Retinal pigment epithelial cell (primary cell): ENCODE data around the gene P2RX5.
"Not testable (repeated sequence)": the region's sequence is repeated elsewhere in the genome, so short reads cannot be mapped to it uniquely, and the experiment has no call there.

Experiments used
- DNase-seq: peaks from one replicate; pipeline ENCODE4 v3.0.0-alpha.2; 2010; ENCODE audit warnings: low read depth
- H3K4me3 ChIP-seq: 2 replicates; pipeline ENCODE4 v1.5.1; 2011; ENCODE audit warnings: mild to moderate bottlenecking, low read length, control low read depth, moderate library complexity
- TF ChIP-seq, protein P1 (sequence below): conservative IDR thresholded peaks from 2 replicates; pipeline ENCODE4 v1.5.1; 2011; ENCODE audit warnings: low read depth, low read length, control low read depth, inconsistent platforms

The P2RX5 gene

GRCh38 chr17:3710951-3711383 is 15.0 kb upstream of the P2RX5 start:
- no peak for DNase-seq
- no peak overlapping the region for H3K4me3 ChIP-seq
- TF ChIP-seq, protein P1, sequence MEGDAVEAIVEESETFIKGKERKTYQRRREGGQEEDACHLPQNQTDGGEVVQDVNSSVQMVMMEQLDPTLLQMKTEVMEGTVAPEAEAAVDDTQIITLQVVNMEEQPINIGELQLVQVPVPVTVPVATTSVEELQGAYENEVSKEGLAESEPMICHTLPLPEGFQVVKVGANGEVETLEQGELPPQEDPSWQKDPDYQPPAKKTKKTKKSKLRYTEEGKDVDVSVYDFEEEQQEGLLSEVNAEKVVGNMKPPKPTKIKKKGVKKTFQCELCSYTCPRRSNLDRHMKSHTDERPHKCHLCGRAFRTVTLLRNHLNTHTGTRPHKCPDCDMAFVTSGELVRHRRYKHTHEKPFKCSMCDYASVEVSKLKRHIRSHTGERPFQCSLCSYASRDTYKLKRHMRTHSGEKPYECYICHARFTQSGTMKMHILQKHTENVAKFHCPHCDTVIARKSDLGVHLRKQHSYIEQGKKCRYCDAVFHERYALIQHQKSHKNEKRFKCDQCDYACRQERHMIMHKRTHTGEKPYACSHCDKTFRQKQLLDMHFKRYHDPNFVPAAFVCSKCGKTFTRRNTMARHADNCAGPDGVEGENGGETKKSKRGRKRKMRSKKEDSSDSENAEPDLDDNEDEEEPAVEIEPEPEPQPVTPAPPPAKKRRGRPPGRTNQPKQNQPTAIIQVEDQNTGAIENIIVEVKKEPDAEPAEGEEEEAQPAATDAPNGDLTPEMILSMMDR, result no peak

- TF ChIP-seq, protein P1, result no peak
- no peak for DNase-seq
- no peak overlapping the region for H3K4me3 ChIP-seq
Measured at GRCh38 chr17:3708366-3708765, 12.4 kb upstream of the P2RX5 start.

- DNase-seq, H3K4me3 ChIP-seq: not testable (repeated sequence)
Measured at GRCh38 chr17:3705718-3705984, 9.7 kb upstream of the P2RX5 start.

DNA sequence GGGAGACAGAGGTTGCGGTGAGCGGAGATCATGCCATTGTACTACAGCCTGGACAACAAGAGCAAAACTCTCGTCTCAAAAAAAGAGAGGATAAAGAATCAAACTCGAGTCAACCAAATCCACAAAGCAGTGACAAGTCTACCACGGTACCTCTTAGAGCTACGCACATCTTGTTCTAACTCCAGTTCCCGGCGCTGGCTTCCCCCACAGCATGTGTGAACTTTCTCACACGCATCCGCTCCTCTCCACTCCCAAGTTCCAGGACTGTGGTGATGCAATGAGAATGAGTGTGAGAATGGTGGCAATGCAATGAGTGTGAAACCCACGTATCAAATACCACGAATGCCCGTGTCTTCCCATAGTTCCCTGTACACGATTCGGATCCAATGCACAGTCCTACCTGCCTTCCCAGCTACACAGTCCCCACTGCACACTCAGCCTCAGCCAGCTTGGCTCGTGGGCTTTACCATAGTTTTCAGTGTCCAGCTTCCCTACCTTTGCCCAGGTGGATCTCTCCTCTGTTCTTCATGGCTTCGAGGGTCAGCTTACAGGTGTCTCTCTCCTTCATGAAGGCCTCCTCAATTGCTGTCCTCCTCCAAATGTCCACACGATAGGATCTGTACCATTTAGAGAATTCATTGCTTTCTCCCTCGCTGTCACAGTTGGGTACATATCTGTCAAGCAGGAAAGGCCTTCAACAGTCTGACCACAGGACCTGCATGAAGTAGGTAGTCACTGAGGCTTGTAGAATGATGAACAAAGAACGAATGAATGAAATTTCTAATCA is 9.2 kb upstream of the P2RX5 start:
- no peak for DNase-seq
- TF ChIP-seq, protein P1, result no peak
- H3K4me3 ChIP-seq, result no peak overlapping the region

DNA sequence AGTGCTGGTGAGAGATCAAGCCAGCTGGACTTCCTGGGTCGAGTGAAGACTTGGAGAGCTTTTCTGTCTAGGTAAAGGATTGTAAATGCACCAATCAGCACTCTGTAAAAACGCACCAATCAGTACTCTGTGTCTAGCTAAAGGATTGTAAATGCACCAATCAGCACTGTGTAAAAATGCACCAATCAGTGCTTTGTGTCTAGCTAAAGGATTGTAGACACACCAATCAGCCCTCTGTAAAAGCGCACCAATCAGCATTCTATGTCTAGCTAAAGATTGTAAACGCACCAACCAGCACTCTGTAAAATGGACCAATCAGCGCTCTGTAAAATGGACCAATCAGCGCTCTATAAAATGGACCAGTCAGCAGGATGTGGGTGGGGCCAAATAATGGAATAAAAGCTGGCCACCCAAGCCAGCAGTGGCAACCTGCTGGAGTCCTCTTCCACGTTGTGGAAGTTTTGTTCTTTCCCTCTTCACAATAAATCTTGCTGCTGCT is 6.1 kb upstream of the P2RX5 start:
- not testable (repeated sequence) for DNase-seq, H3K4me3 ChIP-seq

DNA sequence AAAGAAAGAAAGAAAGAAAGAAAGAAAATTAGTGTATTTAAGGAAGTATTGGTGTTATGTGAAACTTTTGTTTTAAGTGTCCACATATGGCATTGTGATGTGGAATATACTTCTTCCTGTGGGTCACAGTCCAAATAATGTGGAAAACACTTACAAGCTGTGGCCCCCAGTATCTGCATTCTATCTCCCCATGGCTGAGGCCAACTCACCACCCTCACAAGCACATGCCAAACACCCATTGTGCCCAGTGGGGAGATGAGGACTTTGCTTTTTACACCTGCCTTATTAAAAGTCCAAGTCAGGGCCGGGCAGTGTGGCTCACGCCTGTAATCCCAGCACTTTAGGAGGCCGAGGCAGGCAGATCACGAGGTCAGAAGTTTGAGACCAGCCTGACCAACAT is 4.0 kb upstream of the P2RX5 start:
- no peak for DNase-seq
- TF ChIP-seq, protein P1, result no peak
- H3K4me3 ChIP-seq, result no peak overlapping the region

- no peak for DNase-seq
- TF ChIP-seq, protein P1, result no peak
- H3K4me3 ChIP-seq, result no peak overlapping the region
Measured at GRCh38 chr17:3698139-3698538, 2.2 kb upstream of the P2RX5 start.

DNA sequence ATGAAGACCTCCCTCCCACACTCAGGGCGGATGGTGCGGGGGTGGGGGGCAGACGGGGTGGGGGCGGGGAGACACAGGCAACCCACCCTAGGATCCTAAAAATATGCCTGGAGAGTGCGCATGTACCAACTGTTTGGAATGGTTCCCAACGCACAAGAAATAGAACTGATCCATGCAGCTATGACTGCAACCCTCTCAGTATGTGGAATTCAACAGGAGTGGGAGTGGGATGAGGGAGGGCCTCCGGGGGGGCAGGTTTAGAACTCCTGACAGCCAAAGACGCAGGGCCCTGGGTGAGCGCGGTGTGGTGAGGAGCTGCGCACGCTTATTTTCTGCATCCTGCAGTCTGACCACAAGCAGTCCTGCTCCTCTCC is 1.1 kb upstream of the P2RX5 start:
- no peak for DNase-seq
- TF ChIP-seq, protein P1, result no peak

More for the DNA sequence above, 1.1 kb upstream of the P2RX5 start:
- no peak overlapping the region for H3K4me3 ChIP-seq
